Hepatocyte (in vitro differentiated cells): Measurements from ENCODE around the gene MAPRE3. TPM values are rescaled to one million over a fixed set of nuclear protein-coding genes. Genes with fewer than 3 reads are reported as not detected.

Source experiments
- DNase-seq: peaks from one replicate; pipeline ENCODE4 v3.0.0-alpha.2; 2016; ENCODE audit warnings: low spot score
- H2AFZ ChIP-seq: fragments of 200-600 bp; sonication (generic); 2 replicates; pipeline ENCODE4 v1.6.0; 2016; ENCODE audit warnings: antibody characterized with exemption, mild to moderate bottlenecking
- H3K27ac ChIP-seq: fragments of 200-600 bp; sonication (generic); 2 replicates; pipeline ENCODE4 v1.5.1; 2016; ENCODE audit warnings: mild to moderate bottlenecking
- H3K27me3 ChIP-seq: fragments of 200-600 bp; sonication (generic); 2 replicates; pipeline ENCODE4 v1.6.1; 2016
- H3K36me3 ChIP-seq: fragments of 200-600 bp; sonication (generic); replicated peaks from 2 replicates; pipeline ENCODE4 v1.5.1; 2016; ENCODE audit warnings: low read depth; ENCODE audit not compliant: insufficient read depth
- H3K4me1 ChIP-seq: fragments of 200-600 bp; sonication (generic); 2 replicates; pipeline ENCODE4 v1.5.1; 2016; ENCODE audit warnings: mild to moderate bottlenecking, moderate library complexity; ENCODE audit not compliant: insufficient read depth
- H3K4me2 ChIP-seq: fragments of 200-600 bp; sonication (generic); 2 replicates; pipeline ENCODE4 v1.6.0; 2016
- H3K4me3 ChIP-seq: fragments of 200-600 bp; sonication (generic); 2 replicates; pipeline ENCODE4 v1.5.1; 2016; ENCODE audit warnings: mild to moderate bottlenecking
- H3K79me2 ChIP-seq: fragments of 200-600 bp; sonication (generic); 2 replicates; pipeline ENCODE4 v1.6.0; 2017; ENCODE audit warnings: mild to moderate bottlenecking
- H3K9me2 ChIP-seq: fragments of 200-600 bp; sonication (generic); replicated peaks from 2 replicates; pipeline ENCODE4 v1.6.0; 2017; ENCODE audit warnings: mild to moderate bottlenecking; ENCODE audit not compliant: insufficient read depth
- H3K9me3 ChIP-seq: fragments of 200-600 bp; sonication (generic); 2 replicates; pipeline ENCODE4 v1.5.1; 2016; ENCODE audit warnings: low read depth, mild to moderate bottlenecking
- H4K20me1 ChIP-seq: fragments of 200-600 bp; sonication (generic); 2 replicates; pipeline ENCODE4 v1.6.0; 2016; ENCODE audit warnings: mild to moderate bottlenecking; ENCODE audit not compliant: insufficient read depth, poor library complexity, severe bottlenecking
- EZH2 ChIP-seq: fragments of 200-600 bp; sonication (generic); IDR thresholded peaks from 2 replicates; pipeline ENCODE4 v1.6.1; 2016; ENCODE audit warnings: antibody characterized with exemption, mild to moderate bottlenecking, borderline replicate concordance
- EZH2phosphoT487 ChIP-seq: fragments of 200-600 bp; sonication (generic); IDR thresholded peaks from one replicate; pipeline ENCODE4 v1.6.1; 2018; ENCODE audit warnings: antibody characterized with exemption, mild to moderate bottlenecking, low read depth, moderate library complexity; ENCODE audit not compliant: unreplicated experiment, severe bottlenecking
- WGBS: methylation state at CpG from one replicate; pipeline ENCODE4 v1.1.6; 2016; ENCODE audit warnings: low lambda C conversion rate; ENCODE audit errors: missing lambda C conversion rate; 5-methylcytosine and 5-hydroxymethylcytosine counted together
- polyA plus RNA-seq: library from polyadenylated mRNA; unstranded; fragments of >200 nt; fragmentation: Nextera tagmentation; extraction: Ambion mirVana; gene quantifications from 2 replicates; pipeline ENCODE4 v1.2.1, GENCODE V29; 2016
- total RNA-seq: library from RNA; depleted of rRNA; stranded (reverse); fragments of >200 nt; gene quantifications from 2 replicates; pipeline ENCODE4 v1.2.3, GENCODE V29; 2014
- TF ChIP-seq, protein P1 (sequence below): fragments of 200-600 bp; sonication (generic); IDR thresholded peaks from 2 replicates; pipeline ENCODE4 v1.5.1; 2016; ENCODE audit warnings: antibody characterized with exemption, mild to moderate bottlenecking; ENCODE audit not compliant: poor library complexity

Gene MAPRE3
- total and polyA plus RNA-seq, 2 experiments from 2014 or later: 8.6 to 23.6 TPM

DNA sequence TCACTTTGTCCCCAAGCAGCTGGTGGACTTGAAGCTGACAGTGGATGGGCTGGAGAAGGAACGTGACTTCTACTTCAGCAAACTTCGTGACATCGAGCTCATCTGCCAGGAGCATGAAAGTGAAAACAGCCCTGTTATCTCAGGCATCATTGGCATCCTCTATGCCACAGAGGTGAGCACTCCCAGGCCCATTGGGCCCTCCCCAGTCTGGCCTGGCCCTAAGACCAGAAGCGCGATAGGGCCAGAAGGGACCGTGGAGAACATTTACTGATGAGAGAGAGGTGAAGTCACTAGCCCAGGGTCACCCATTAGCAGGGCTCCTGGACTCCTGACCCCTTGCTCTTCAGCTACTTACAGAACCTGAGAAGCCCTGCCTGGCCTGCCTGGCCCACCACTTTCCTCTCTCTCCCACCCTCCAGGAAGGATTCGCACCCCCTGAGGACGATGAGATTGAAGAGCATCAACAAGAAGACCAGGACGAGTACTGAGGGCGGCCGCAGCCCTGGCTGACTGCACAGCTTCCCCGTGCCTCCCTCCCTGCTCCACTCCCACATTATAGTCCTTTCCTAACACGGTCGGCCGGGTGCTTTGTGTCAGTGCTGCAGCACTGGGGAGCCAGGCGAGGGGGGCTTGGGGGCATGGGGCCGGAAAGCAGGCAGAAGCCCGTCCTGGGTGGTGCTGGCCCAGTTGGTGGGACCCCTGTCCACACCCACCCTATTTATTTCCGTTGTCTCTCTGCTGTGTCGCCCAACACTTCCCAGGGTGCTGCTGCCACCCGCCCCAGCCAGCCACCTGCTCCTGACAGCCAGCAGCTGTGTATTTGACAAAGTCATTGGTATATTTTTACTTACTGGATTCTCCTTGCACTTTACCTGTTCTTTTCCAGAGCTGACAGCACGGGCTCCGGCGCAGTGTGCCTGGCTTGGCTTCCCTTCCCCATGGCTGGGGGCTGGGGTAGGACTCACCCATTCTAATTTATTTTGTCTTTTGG is 55.7 kb downstream of the MAPRE3 start:
- Histone ChIP-seq H2AFZ (no peak overlapping the region), H3K9me3 (no peaks in the 10 kb centered on the region), H3K36me3 (no peaks in the 10 kb centered on the region), H3K4me2 (no peak overlapping the region), H3K79me2 (peaks cover 7% of the 10 kb centered on the region), H3K27me3 (no peaks in the 10 kb centered on the region), H3K9me2 (no peaks in the 10 kb centered on the region), H3K4me3 (no peak overlapping the region), H3K4me1 (peaks cover 1% of the 10 kb centered on the region), H3K27ac (no peak overlapping the region), H4K20me1 (no peaks in the 10 kb centered on the region)
- DNase-seq: no peak
- TF ChIP-seq, protein P1, sequence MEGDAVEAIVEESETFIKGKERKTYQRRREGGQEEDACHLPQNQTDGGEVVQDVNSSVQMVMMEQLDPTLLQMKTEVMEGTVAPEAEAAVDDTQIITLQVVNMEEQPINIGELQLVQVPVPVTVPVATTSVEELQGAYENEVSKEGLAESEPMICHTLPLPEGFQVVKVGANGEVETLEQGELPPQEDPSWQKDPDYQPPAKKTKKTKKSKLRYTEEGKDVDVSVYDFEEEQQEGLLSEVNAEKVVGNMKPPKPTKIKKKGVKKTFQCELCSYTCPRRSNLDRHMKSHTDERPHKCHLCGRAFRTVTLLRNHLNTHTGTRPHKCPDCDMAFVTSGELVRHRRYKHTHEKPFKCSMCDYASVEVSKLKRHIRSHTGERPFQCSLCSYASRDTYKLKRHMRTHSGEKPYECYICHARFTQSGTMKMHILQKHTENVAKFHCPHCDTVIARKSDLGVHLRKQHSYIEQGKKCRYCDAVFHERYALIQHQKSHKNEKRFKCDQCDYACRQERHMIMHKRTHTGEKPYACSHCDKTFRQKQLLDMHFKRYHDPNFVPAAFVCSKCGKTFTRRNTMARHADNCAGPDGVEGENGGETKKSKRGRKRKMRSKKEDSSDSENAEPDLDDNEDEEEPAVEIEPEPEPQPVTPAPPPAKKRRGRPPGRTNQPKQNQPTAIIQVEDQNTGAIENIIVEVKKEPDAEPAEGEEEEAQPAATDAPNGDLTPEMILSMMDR: no peak
- TF ChIP-seq EZH2phosphoT487 (no peak), EZH2 (no peak)
- WGBS: 92% methylated on average over 24 of the region's 24 CpGs

DNA sequence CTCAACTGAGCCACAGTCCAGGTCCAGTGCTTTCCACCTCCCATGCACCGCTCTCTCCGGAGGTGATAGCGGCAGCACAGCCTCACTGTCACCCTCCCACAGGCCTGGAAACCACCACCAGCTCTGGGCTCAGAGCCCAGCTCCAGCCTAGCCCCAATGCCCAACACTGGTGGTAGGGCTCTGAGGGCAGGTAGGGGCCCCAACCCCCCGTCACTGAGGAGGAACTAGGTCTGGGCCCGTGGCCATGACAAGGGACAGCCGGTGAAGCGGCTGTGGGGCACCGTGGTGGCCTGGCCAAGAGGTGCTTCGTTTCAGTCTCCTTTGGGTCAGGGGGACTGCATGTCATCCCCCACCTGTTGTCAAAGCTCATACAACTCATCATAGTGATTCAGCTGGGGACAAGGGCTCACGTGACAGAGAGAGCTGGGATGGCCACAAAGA is 56.8 kb downstream of the MAPRE3 start:
- Histone ChIP-seq H3K79me2 (peaks cover 18% of the 10 kb centered on the region), H3K9me3 (no peaks in the 10 kb centered on the region), H2AFZ (no peak overlapping the region), H3K27me3 (no peaks in the 10 kb centered on the region), H3K36me3 (no peaks in the 10 kb centered on the region), H3K4me3 (no peak overlapping the region), H4K20me1 (no peaks in the 10 kb centered on the region), H3K4me1 (no peaks in the 10 kb centered on the region), H3K4me2 (no peak overlapping the region), H3K9me2 (no peaks in the 10 kb centered on the region), H3K27ac (no peak overlapping the region)
- TF ChIP-seq EZH2 (no peak), EZH2phosphoT487 (no peak)
- TF ChIP-seq, protein P1: no peak
- DNase-seq: no peak
- 96% methylated on average over 10 of the region's 10 CpGs for WGBS

DNA sequence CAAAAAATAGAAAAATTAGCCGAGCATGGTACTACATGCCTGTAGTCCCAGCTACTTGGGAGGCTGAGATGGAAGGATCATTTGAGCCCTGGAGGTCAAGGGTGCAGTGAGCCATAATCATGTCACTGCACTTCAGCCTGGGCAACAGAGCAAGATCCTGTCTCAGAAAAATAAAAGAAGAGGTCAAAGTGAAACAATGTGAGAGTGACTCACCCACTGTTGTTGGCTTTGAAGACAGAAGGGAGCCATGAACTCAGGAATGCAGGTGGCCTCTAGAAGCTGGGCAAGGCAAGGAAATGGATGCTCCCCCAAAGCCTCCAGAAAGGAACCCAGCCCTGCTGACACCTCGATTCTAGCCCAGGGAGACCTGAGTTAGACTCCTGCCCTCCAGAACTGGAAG is 58.6 kb downstream of the MAPRE3 start:
- Histone ChIP-seq H3K27ac (no peak overlapping the region), H3K27me3 (no peaks in the 10 kb centered on the region), H2AFZ (no peak overlapping the region), H4K20me1 (no peaks in the 10 kb centered on the region), H3K4me1 (peaks cover 6% of the 10 kb centered on the region), H3K9me2 (no peaks in the 10 kb centered on the region), H3K36me3 (no peaks in the 10 kb centered on the region), H3K4me2 (no peak overlapping the region), H3K4me3 (no peak overlapping the region), H3K79me2 (peaks cover 34% of the 10 kb centered on the region), H3K9me3 (no peaks in the 10 kb centered on the region)
- WGBS: 93% methylated on average over 2 of the region's 2 CpGs
- DNase-seq: no peak
- TF ChIP-seq, protein P1: no peak
- TF ChIP-seq EZH2: no peak
- no peak for TF ChIP-seq EZH2phosphoT487
